LoVo (cell line): ENCODE measurements around the gene STRN.
"Not testable (repeated sequence)": the region's sequence is repeated elsewhere in the genome, so short reads cannot be mapped to it uniquely, and the experiment has no call there.

Experiments
- DNase-seq: peaks from one replicate; pipeline ENCODE4 v3.0.0-alpha.2; 2016; ENCODE audit warnings: low spot score

STRN gene

GRCh38 chr2:36964496-36965058 lies 1.8 kb downstream of the STRN start:
- DNase-seq = no peak

- DNase-seq = no peak
Observed at GRCh38 chr2:36963734-36964133, 2.6 kb downstream of the STRN start.

GRCh38 chr2:36963106-36963505 lies 3.2 kb downstream of the STRN start:
- DNase-seq = no peak

GRCh38 chr2:36960773-36961172 lies 5.6 kb downstream of the STRN start:
- DNase-seq = no peak

- no peak for DNase-seq
Observed at GRCh38 chr2:36960005-36960675, 6.2 kb downstream of the STRN start.

GRCh38 chr2:36954977-36955607 lies 11.2 kb downstream of the STRN start:
- DNase-seq = no peak

GRCh38 chr2:36952748-36953197 lies 13.6 kb downstream of the STRN start:
- no peak for DNase-seq

- DNase-seq = no peak
Observed at GRCh38 chr2:36951574-36951973, 14.8 kb downstream of the STRN start.

GRCh38 chr2:36951027-36951518 lies 15.3 kb downstream of the STRN start:
- DNase-seq = no peak

- DNase-seq = no peak
Observed at GRCh38 chr2:36949845-36950244, 16.5 kb downstream of the STRN start.

GRCh38 chr2:36945240-36945639 lies 21.1 kb downstream of the STRN start:
- not testable (repeated sequence) for DNase-seq

- no peak for DNase-seq
Observed at GRCh38 chr2:36941867-36942266, 24.5 kb downstream of the STRN start.

GRCh38 chr2:36936526-36936925 lies 29.8 kb downstream of the STRN start:
- DNase-seq = not testable (repeated sequence)

GRCh38 chr2:36931688-36932087 lies 34.6 kb downstream of the STRN start:
- not testable (repeated sequence) for DNase-seq

- peak; percentile 39 for DNase-seq
Observed at GRCh38 chr2:36930787-36931410, 35.4 kb downstream of the STRN start.

- DNase-seq = not testable (repeated sequence)
Observed at GRCh38 chr2:36926175-36927132, 39.9 kb downstream of the STRN start.

GRCh38 chr2:36922629-36923028 lies 43.7 kb downstream of the STRN start:
- DNase-seq = not testable (repeated sequence)

GRCh38 chr2:36921984-36922383 lies 44.4 kb downstream of the STRN start:
- no peak for DNase-seq

GRCh38 chr2:36919041-36919837 lies 47.1 kb downstream of the STRN start:
- DNase-seq = no peak

GRCh38 chr2:36918307-36918706 lies 48.0 kb downstream of the STRN start:
- no peak for DNase-seq

GRCh38 chr2:36915627-36916026 lies 50.7 kb downstream of the STRN start:
- no peak for DNase-seq
